Natural killer cell (primary cell): Measurements from ENCODE around the gene CD3G. TPM values are rescaled to one million over a fixed set of nuclear protein-coding genes. Genes with fewer than 3 reads are reported as not detected.

ENCODE experiments used
- ATAC-seq, 3 donors: fragments of 150-1000 bp in 2 of 3; fragments of 200-7000 bp in 1 of 3; cut with Tn5 transposase; 1 replicate in 1 of 3; 2 replicates in 2 of 3; pipeline ENCODE4 v1.10.0; 2021; ENCODE audit warnings: mild to moderate bottlenecking in 2 of 3, moderate library complexity in 2 of 3
- DNase-seq, 2 donors: peaks; one replicate each; pipeline versions ENCODE4 v3.0.0 to v3.0.0-alpha.2; 2013 to 2021; ENCODE audit warnings: mixed read lengths in 1 of 2
- H3K27ac ChIP-seq: one replicate; pipeline ENCODE4 v1.5.1; 2013; ENCODE audit warnings: mild to moderate bottlenecking, low read length
- H3K27me3 ChIP-seq: one replicate; pipeline ENCODE4 v1.6.1; 2013; ENCODE audit warnings: low read length; ENCODE audit not compliant: control insufficient read depth, insufficient read depth
- H3K36me3 ChIP-seq: one replicate; pipeline ENCODE4 v1.6.1; 2013; ENCODE audit warnings: low read length; ENCODE audit not compliant: control insufficient read depth, insufficient read depth
- H3K4me1 ChIP-seq: one replicate; pipeline ENCODE4 v1.6.1; 2013; ENCODE audit warnings: low read length; ENCODE audit not compliant: control insufficient read depth, insufficient read depth
- H3K4me3 ChIP-seq: one replicate; pipeline ENCODE4 v1.5.1; 2013; ENCODE audit warnings: low read length
- H3K9me3 ChIP-seq: one replicate; pipeline ENCODE4 v1.6.1; 2013; ENCODE audit warnings: low read length; ENCODE audit not compliant: control insufficient read depth, insufficient read depth
- H3K27ac Mint-ChIP-seq, 2 donors: one replicate each; pipeline ENCODE4 v1.8.0; 2022; ENCODE audit warnings: mild to moderate bottlenecking in 2 of 2, mixed read lengths in 2 of 2, moderate library complexity in 1 of 2
- H3K27me3 Mint-ChIP-seq, 2 donors: one replicate each; pipeline ENCODE4 v1.8.0; 2022; ENCODE audit warnings: low read depth in 2 of 2, mixed read lengths in 2 of 2
- H3K36me3 Mint-ChIP-seq: one replicate; pipeline ENCODE4 v1.8.0; 2022; ENCODE audit warnings: mixed read lengths
- H3K4me1 Mint-ChIP-seq, 2 donors: one replicate each; pipeline ENCODE4 v1.8.0; 2022; ENCODE audit warnings: mixed read lengths in 2 of 2
- H3K4me3 Mint-ChIP-seq: one replicate; pipeline ENCODE4 v1.8.0; 2022; ENCODE audit warnings: mild to moderate bottlenecking, moderate library complexity, mixed read lengths
- H3K9me3 Mint-ChIP-seq, 2 donors: one replicate each; pipeline ENCODE4 v1.8.0; 2022; ENCODE audit warnings: mixed read lengths in 2 of 2
- WGBS: methylation state at CpG from one replicate; pipeline ENCODE4 v1.1.7; 2013; ENCODE audit warnings: missing lambda C conversion rate; ENCODE audit not compliant: insufficient coverage; 5-methylcytosine and 5-hydroxymethylcytosine counted together
- intact Hi-C: fragments of 100-400 bp; cut with micrococcal nuclease; formaldehyde crosslinking; loops from one replicate; pipeline ENCODE4 v1.14.2; 2022
- total RNA-seq, 4 donors: library from RNA; stranded (reverse); fragments of 120-200 nt in 1 of 4; gene quantifications; one replicate each; pipeline versions ENCODE4 v1.2.3 to v1.2.4, GENCODE V29; 2013 to 2022
- TF ChIP-seq, protein P1 (sequence below): fragments of 200-600 bp; IDR thresholded peaks from one replicate; pipeline ENCODE4 v1.8.0; 2022; ENCODE audit warnings: antibody characterized with exemption

The CD3G gene
- total RNA-seq, 3 donors from 2014 or later (not counting 1 experiment from before 2014, with no cell fraction given): 7.6 to 52.1 (median 8.2) TPM

DNA sequence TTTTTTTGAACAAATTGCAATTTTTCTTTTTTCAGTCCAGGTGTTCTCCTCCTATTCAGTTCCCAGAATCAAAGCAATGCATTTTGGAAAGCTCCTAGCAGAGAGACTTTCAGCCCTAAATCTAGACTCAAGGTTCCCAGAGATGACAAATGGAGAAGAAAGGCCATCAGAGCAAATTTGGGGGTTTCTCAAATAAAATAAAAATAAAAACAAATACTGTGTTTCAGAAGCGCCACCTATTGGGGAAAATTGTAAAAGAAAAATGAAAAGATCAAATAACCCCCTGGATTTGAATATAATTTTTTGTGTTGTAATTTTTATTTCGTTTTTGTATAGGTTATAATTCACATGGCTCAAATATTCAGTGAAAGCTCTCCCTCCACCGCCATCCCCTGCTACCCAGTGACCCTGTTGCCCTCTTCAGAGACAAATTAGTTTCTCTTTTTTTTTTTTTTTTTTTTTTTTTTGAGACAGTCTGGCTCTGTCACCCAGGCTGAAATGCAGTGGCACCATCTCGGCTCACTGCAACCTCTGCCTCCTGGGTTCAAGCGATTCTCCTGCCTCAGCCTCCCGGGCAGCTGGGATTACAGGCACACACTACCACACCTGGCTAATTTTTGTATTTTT is 9.1 kb downstream of the CD3G start:
- no peak overlapping the region for H3K27ac ChIP-seq
- H3K4me1 ChIP-seq: peaks cover 3% of the 10 kb centered on the region
- H3K4me3 ChIP-seq: no peak overlapping the region
- TF ChIP-seq, protein P1, sequence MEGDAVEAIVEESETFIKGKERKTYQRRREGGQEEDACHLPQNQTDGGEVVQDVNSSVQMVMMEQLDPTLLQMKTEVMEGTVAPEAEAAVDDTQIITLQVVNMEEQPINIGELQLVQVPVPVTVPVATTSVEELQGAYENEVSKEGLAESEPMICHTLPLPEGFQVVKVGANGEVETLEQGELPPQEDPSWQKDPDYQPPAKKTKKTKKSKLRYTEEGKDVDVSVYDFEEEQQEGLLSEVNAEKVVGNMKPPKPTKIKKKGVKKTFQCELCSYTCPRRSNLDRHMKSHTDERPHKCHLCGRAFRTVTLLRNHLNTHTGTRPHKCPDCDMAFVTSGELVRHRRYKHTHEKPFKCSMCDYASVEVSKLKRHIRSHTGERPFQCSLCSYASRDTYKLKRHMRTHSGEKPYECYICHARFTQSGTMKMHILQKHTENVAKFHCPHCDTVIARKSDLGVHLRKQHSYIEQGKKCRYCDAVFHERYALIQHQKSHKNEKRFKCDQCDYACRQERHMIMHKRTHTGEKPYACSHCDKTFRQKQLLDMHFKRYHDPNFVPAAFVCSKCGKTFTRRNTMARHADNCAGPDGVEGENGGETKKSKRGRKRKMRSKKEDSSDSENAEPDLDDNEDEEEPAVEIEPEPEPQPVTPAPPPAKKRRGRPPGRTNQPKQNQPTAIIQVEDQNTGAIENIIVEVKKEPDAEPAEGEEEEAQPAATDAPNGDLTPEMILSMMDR: peak; percentile 87
- ATAC-seq (peak in 2 of 3 donors; percentile 25 to 58), DNase-seq (peak in 1 of 2 donors; percentile 80)
- peaks cover 6 to 7% of the 10 kb centered on the region in 2 donors for H3K4me1 Mint-ChIP-seq
- no peak overlapping the region for H3K4me3 Mint-ChIP-seq
- H3K27ac Mint-ChIP-seq: peak overlapping the region in 1 of 2 donors; percentile 36
- no peaks in the 10 kb centered on the region for H3K9me3 ChIP-seq
- no peaks in the 10 kb centered on the region for H3K27me3 ChIP-seq
- intact Hi-C loops: loop anchor here (1.0 kb wide), 3 partner anchors 57 to 155 kb away; no protein-coding TSS in a partner anchor
- no peaks in the 10 kb centered on the region for H3K27me3 Mint-ChIP-seq
- no peaks in the 10 kb centered on the region for H3K36me3 Mint-ChIP-seq
- peaks cover 8% of the 10 kb centered on the region for H3K36me3 ChIP-seq
- 18% methylated on average over 3 of the region's 6 CpGs for WGBS
- no peaks in the 10 kb centered on the region for H3K9me3 Mint-ChIP-seq

DNA sequence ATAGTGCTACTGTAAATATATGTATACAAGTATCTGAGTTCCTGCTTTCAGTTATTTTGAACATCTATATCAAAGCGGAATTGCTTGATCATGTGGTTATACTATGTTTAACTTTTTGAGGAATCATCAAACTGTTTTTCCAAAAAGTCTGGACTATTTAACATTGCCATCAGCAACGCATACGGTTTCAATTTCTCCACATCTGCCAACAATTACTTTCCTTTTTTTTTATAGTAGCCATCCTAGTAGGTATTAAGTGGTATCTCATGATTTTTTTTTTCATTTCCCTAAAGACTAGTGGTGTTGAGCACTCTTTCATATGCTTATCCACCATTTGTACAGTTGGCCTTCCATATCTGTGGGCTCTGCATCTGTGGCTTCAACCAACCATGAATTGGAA is 13.9 kb downstream of the CD3G start:
- no peaks in the 10 kb centered on the region for H3K27me3 Mint-ChIP-seq
- H3K4me3 Mint-ChIP-seq: no peak overlapping the region
- H3K27ac ChIP-seq: no peak overlapping the region
- no peaks in the 10 kb centered on the region for H3K9me3 ChIP-seq
- no peak overlapping the region for H3K4me3 ChIP-seq
- peaks cover 16% of the 10 kb centered on the region for H3K4me1 ChIP-seq
- H3K9me3 Mint-ChIP-seq: peaks cover 0 to 3% of the 10 kb centered on the region in 2 donors
- no peak for ATAC-seq
- DNase-seq: no peak
- no peaks in the 10 kb centered on the region for H3K27me3 ChIP-seq
- no CpG with 5 or more reads among the region's 3 CpGs for WGBS
- intact Hi-C loops: loop anchor here (5.0 kb wide), 1 partner anchor 106 kb away; the partner anchor contains the start of gene MPZL3
- peaks cover 36 to 37% of the 10 kb centered on the region in 2 donors for H3K4me1 Mint-ChIP-seq
- no peaks in the 10 kb centered on the region for H3K36me3 Mint-ChIP-seq
- peaks cover 3% of the 10 kb centered on the region for H3K36me3 ChIP-seq
- peak overlapping the region; percentile 97 to 100 for H3K27ac Mint-ChIP-seq
- TF ChIP-seq, protein P1: no peak

DNA sequence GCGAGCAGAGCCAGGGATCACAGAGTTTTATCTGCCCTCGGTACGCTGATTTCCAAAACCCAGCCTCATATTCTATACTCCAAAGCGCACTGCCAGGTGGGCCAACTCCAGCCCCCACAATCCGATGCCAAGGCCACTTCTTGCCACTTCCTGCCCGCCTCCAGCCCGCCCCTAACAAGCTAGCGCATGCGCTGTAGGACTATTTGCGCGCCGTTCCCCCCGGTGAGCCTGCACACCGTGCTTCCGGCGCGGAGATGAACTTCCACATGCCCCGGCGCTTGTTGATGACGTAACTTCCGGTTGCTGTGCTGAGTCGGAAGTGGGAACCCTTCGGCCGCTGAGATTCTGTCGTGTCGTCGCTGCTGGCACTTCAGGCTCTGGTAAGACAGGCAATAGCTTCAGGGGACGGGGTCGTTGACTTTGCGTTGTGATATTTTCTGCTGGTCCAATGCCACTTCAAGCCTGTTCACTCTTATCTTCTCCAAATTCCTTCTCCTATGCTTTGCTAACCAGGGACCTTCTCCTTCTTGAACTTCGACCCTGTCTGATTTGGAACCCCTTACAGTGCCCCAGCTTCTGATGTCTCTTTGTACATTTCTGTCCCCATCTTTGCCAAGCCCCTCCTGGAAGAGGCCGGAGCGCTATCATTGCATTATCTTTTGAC is 15.3 kb downstream of the CD3G start, which contains the start of gene UBE4A:
Gene UBE4A, plus strand, starts transcription at position 306 of the 664 bp plus-strand sequence. CDS start 5,481 bp downstream, outside the sequence.
- TF ChIP-seq, protein P1: no peak
- H3K4me1 ChIP-seq: peaks cover 13% of the 10 kb centered on the region
- H3K4me3 Mint-ChIP-seq: peak within 1 kb of the TSS; percentile 98
- 4% methylated on average over 33 of the region's 33 CpGs for WGBS
- H3K27me3 ChIP-seq: no peaks in the 10 kb centered on the region
- intact Hi-C loops: loop anchor here (1.0 to 5.0 kb wide), 2 partner anchors 42 to 107 kb away; partner anchors contain the start of genes ATP5MG and MPZL3
- H3K9me3 ChIP-seq: no peaks in the 10 kb centered on the region
- DNase-seq (peak; percentile 93 to 99), ATAC-seq (peak; percentile 90 to 95 (median 90))
- no peaks in the 10 kb centered on the region for H3K27me3 Mint-ChIP-seq
- H3K36me3 ChIP-seq: peaks cover 9% of the 10 kb centered on the region
- peaks cover 35 to 42% of the 10 kb centered on the region in 2 donors for H3K4me1 Mint-ChIP-seq
- H3K9me3 Mint-ChIP-seq: peaks cover 0 to 3% of the 10 kb centered on the region in 2 donors
- H3K27ac Mint-ChIP-seq: peak within 1 kb of the TSS; percentile 97 to 100
- no peaks in the 10 kb centered on the region for H3K36me3 Mint-ChIP-seq
- peak within 1 kb of the TSS; percentile 66 for H3K4me3 ChIP-seq
- peak within 1 kb of the TSS; percentile 75 for H3K27ac ChIP-seq
